NCI-H2081 (cell line): Measurements from ENCODE around the gene TRUB2.

Source experiments
- DNase-seq, 2 experiments: peaks; one replicate each; lab custom pipeline; 2025; lab: John Stamatoyannopoulos, UW

The TRUB2 gene, protein sequence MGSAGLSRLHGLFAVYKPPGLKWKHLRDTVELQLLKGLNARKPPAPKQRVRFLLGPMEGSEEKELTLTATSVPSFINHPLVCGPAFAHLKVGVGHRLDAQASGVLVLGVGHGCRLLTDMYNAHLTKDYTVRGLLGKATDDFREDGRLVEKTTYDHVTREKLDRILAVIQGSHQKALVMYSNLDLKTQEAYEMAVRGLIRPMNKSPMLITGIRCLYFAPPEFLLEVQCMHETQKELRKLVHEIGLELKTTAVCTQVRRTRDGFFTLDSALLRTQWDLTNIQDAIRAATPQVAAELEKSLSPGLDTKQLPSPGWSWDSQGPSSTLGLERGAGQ

DNA sequence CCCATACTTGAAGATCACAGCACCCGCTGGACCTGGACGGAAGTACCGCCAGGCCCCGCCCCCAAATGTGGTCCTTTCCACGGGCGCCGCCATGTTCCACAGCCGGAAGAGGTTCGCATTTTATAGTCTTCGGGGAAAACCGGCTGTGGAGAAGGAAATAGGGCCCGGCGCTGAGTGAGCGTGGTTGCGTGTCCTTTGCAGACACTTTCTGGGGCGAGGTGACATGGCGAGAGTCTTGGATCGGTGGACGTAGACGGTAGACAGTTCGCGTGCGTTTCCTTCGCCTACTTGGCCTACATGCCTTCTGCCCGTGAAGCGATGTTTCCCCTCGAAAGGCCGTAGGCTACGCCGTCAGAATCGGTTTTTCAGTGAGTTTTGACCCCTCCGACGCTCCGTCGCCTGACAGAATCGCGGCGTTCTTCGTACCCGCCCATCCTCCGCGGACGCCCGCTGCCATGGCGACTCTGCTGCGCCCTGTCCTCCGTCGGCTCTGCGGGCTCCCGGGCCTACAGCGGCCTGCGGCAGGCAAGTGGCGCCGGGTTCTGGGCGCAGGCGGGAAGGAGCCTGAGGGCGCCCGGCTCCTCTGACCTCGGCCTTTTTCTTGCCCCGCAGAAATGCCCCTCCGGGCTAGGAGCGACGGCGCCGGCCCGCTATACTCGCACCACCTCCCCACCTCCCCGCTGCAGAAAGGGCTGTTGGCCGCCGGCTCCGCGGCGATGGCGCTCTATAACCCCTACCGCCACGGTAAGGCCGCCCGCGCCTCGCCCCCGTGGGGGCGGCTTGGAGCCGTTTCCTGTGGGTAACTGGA is at the start of gene TRUB2, which contains the start of gene COQ4:
TRUB2 (minus strand) TSS at position 44 of the 808 bp plus-strand sequence; CDS start at position 5, 39 bp downstream.
COQ4 (plus strand) TSS at position 436 of the 808 bp plus-strand sequence; CDS start at position 456, 20 bp downstream.
- DNase-seq: peak; percentile 95 to 96

GRCh38 chr9:128371630-128372117 is 49.4 kb upstream of the TRUB2 start:
- no peak for DNase-seq

GRCh38 chr9:128370752-128371629 is 48.7 kb upstream of the TRUB2 start, which contains the start of gene URM1:
URM1 (plus strand) TSS chr9:128371374; CDS start chr9:128371381, 7 bp downstream.
- DNase-seq: peak; percentile 91 to 96

GRCh38 chr9:128370367-128370751 is 48.1 kb upstream of the TRUB2 start:
- DNase-seq: no peak

DNA sequence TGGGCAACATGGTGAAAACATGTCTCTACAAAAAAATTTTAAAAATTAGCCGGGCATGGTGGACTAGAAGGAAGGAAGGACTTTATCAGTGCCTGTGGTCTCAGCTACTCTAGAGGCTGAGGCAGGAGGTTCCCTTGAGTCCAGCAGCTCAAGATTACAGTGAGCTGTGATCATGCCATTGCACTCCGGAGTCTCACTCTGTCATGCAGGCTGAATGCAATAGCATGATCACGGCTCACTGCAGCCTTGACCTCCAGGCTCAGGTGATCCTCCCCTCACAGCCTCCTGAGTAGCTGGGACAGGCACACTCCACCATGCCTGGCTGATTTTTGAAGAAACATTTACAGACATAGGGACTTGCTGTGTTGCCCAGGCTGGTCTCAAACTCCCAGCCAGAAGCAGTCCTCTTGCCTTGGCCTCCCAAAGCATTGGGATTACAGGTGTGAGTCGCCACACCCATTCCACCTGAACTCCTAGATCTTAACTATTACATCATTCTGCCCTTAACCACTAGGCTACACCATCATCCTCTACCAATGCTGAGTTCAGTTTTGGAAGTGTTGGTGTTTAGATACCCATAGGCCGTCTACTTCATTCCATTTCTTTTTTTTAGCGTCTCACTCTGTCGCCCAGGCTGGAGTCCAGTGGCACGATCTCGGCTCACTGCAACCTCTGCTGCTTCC is 46.9 kb upstream of the TRUB2 start:
- no peak for DNase-seq

- DNase-seq: peak; percentile 38 to 65
These were observed 43.3 kb upstream of the TRUB2 start for GRCh38 chr9:128365525-128365924.

- DNase-seq: no peak
These were observed 40.5 kb upstream of the TRUB2 start for GRCh38 chr9:128362774-128363173.

GRCh38 chr9:128361986-128362646 is 39.9 kb upstream of the TRUB2 start:
- DNase-seq: peak; percentile 80 to 85

GRCh38 chr9:128361296-128361985 is 39.2 kb upstream of the TRUB2 start:
- peak in 1 of 2 experiments; percentile 56 for DNase-seq

DNA sequence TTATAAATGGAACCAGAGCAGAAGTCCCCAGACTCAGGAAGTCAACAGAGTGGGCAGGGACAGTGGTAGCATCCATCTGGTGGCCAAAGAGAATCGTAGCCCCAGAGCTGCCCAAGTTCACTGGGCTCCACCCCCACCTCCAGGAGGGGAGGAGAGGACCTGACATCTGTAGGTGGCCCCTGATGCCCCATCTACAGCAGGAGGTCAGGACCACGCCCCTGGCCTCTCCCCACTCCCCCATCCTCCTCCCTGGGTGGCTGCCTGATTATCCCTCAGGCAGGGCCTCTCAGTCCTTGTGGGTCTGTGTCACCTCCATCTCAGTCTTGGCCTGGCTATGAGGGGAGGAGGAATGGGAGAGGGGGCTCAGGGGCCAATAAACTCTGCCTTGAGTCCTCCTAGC is 38.6 kb upstream of the TRUB2 start:
- no peak for DNase-seq

DNA sequence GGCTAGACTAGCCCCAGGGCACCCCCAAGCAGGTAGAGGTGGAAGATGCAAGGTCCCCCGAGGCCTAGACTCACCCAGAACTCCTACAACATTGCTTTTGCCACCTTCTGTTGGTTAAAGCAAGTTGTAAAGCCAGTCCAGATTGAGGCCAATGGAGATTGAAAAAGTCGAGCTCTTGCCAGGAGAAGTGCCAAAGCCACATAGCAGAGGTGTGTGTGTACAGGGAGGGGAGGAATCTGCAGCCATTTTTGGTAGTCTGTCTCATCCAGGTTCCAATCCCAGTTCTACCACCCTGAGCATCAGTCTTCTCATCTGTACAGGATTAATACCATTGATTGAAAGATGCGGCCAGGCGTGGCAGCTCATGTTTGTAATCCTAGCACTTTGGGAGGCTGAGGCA is 36.6 kb upstream of the TRUB2 start:
- DNase-seq: no peak

- DNase-seq: no peak
These were observed 35.8 kb upstream of the TRUB2 start for GRCh38 chr9:128358090-128358489.

DNA sequence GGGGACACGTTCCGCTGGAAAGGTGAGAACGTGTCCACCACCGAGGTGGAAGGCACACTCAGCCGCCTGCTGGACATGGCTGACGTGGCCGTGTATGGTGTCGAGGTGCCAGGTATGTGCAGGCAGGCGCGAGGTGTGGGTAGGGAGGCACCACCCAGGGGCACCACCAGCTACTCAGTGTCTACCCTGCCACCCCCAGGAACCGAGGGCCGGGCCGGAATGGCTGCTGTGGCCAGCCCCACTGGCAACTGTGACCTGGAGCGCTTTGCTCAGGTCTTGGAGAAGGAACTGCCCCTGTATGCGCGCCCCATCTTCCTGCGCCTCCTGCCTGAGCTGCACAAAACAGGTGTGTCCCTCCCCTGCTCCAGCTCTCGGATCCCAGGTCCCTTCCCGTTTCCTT is 33.2 kb upstream of the TRUB2 start:
- no peak for DNase-seq

GRCh38 chr9:128349772-128350171 is 27.5 kb upstream of the TRUB2 start:
- no peak for DNase-seq

- DNase-seq: no peak
These were observed 26.9 kb upstream of the TRUB2 start for GRCh38 chr9:128349125-128349524.

DNA sequence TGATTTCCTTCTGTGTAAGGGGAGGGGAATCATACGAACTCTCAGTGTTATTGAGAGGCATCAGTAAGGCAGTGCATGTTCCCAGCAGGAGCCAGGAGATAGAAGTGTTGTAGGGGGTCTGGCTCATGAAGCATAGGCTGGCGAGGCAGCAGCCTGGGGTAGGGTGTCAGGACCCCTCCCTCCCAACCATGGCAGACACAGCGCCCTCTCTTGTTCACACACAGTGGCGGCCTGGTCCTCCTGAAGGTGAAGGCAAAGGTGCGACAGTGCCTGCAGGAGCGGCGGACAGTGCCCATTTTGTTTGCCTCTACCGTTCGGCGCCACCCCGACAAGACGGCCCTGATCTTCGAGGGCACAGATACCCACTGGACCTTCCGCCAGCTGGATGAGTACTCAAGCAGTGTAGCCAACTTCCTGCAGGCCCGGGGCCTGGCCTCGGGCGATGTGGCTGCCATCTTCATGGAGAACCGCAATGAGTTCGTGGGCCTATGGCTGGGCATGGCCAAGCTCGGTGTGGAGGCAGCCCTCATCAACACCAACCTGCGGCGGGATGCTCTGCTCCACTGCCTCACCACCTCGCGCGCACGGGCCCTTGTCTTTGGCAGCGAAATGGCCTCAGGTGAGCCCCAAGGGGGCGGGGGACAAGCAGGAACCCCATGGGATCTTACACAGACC is 22.8 kb upstream of the TRUB2 start:
- DNase-seq: no peak

DNA sequence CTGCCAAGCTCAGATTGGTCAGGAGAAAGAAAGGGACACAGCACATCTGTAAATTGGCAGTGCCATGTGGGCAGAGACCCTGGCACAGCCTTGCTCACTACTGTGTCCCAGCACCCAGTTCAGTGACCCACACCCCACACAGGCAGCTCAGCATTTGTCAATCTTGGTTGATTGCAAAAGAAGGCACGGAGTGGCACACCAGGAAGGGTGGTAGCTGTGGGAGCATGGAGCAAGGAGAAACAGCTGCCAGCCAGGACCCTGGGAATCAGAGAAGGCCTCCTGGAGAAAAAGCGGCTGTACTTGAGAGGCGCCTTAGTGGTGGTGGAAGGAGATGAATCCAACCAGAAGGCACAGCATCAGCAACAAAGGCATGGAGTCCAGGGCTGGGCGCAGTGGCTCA is 21.6 kb upstream of the TRUB2 start:
- DNase-seq: no peak

GRCh38 chr9:128342971-128343680 is 20.9 kb upstream of the TRUB2 start:
- no peak for DNase-seq

DNA sequence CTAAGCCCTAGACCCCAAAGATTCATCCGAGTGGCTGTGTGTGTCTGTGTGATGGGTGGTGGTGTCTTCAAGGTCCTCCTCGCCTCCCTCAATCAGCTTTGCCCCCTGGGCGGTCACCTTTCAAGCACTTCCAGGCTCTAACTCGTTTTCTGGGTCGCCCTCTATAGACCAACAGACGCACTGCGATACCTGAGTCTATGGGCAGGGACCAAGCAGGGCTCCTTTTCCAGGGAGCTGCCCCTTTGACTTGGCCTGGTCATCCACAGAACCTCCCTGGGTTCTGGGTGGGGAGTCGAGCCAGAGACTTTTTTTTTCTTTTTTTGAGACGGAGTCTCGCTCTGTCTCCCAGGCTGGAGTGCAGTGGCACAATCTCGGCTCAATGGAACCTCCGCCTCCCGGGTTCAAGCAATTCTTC is 19.2 kb upstream of the TRUB2 start:
- peak; percentile 71 for DNase-seq
